Endometrium (tissue), 2 donors: ENCODE measurements around the gene TAF4.

ENCODE experiments used
- FAIRE-seq: peaks from 2 replicates; lab custom pipeline; 2012; peaks lifted over from hg19 to GRCh38; lab: Jason Lieb, UNC
- donor health status: control.
- donor health status: control.

The TAF4 gene

GRCh38 chr20:61929971-61930666, 135.6 kb downstream of the TAF4 start:
- no peak for FAIRE-seq

GRCh38 chr20:61929561-61929960, 136.1 kb downstream of the TAF4 start:
- no peak for FAIRE-seq

- FAIRE-seq: no peak
Measured at GRCh38 chr20:61927826-61928541, 137.7 kb downstream of the TAF4 start.

- FAIRE-seq: no peak
Measured at GRCh38 chr20:61927193-61927825, 138.4 kb downstream of the TAF4 start.

GRCh38 chr20:61926796-61927192, 138.9 kb downstream of the TAF4 start:
- no peak for FAIRE-seq

GRCh38 chr20:61926253-61926613, 139.4 kb downstream of the TAF4 start:
- no peak for FAIRE-seq

GRCh38 chr20:61925555-61926252, 140.0 kb downstream of the TAF4 start:
- no peak for FAIRE-seq

GRCh38 chr20:61924858-61925554, 140.7 kb downstream of the TAF4 start:
- no peak for FAIRE-seq
